Activated naive CD4-positive, alpha-beta T cell treated with anti-CD3 and anti-CD28 coated beads, Interleukin-2, amount 50 U/mL, for 16 hours (primary cell): ENCODE measurements around the gene DENND1A.
"Not testable (repeated sequence)": the region's sequence is repeated elsewhere in the genome, so short reads cannot be mapped to it uniquely, and the experiment has no call there.

Source experiments
- DNase-seq: peaks from one replicate; pipeline ENCODE4 v3.0.0-alpha.2; 2020

DENND1A gene

GRCh38 chr9:123946101-123946821, 16.3 kb upstream of the DENND1A start:
- DNase-seq, result no peak

- no peak for DNase-seq
Observed at GRCh38 chr9:123945532-123945931, 15.6 kb upstream of the DENND1A start.

GRCh38 chr9:123944464-123944863, 14.5 kb upstream of the DENND1A start:
- DNase-seq, result not testable (repeated sequence)

- DNase-seq, result no peak
Observed at GRCh38 chr9:123943671-123944070, 13.7 kb upstream of the DENND1A start.

- DNase-seq, result no peak
Observed at GRCh38 chr9:123942542-123942941, 12.6 kb upstream of the DENND1A start.

GRCh38 chr9:123941524-123942070, 11.7 kb upstream of the DENND1A start:
- DNase-seq, result no peak

- DNase-seq, result no peak
Observed at GRCh38 chr9:123940721-123941523, 11.0 kb upstream of the DENND1A start.

- DNase-seq, result no peak
Observed at GRCh38 chr9:123938401-123938800, 8.5 kb upstream of the DENND1A start.

- DNase-seq, result not testable (repeated sequence)
Observed at GRCh38 chr9:123936575-123936974, 6.6 kb upstream of the DENND1A start.

GRCh38 chr9:123933440-123934212, 3.7 kb upstream of the DENND1A start:
- DNase-seq, result no peak

GRCh38 chr9:123929177-123929869, 603 bp downstream of the DENND1A start:
- DNase-seq, result peak; percentile 42

- peak; percentile 16 for DNase-seq
Observed at GRCh38 chr9:123928533-123929176, 1.3 kb downstream of the DENND1A start.

- no peak for DNase-seq
Observed at GRCh38 chr9:123927625-123928532, 2.0 kb downstream of the DENND1A start.

GRCh38 chr9:123926941-123927340, 3.0 kb downstream of the DENND1A start:
- no peak for DNase-seq

- DNase-seq, result no peak
Observed at GRCh38 chr9:123925819-123926218, 4.1 kb downstream of the DENND1A start.

- no peak for DNase-seq
Observed at GRCh38 chr9:123925161-123925560, 4.8 kb downstream of the DENND1A start.

- DNase-seq, result no peak
Observed at GRCh38 chr9:123924727-123925126, 5.2 kb downstream of the DENND1A start.

GRCh38 chr9:123923884-123924283, 6.0 kb downstream of the DENND1A start:
- DNase-seq, result no peak

- DNase-seq, result no peak
Observed at GRCh38 chr9:123923377-123923776, 6.5 kb downstream of the DENND1A start.

GRCh38 chr9:123922911-123923310, 7.0 kb downstream of the DENND1A start:
- DNase-seq, result no peak

GRCh38 chr9:123922431-123922830, 7.5 kb downstream of the DENND1A start:
- DNase-seq, result no peak
